WTC11 (cell line): Measurements from ENCODE around the gene SMOC1.

Experiments
- ATF1 ChIP-seq: sonication (generic); formaldehyde crosslinking; IDR thresholded peaks from 2 replicates; pipeline ENCODE4 v1.8.1; 2023; ENCODE audit warnings: mild to moderate bottlenecking, moderate library complexity, missing genetic modification reagents
- CTCF ChIP-seq: fragments of 200-600 bp; IDR thresholded peaks from 2 replicates; pipeline ENCODE4 v1.8.0; 2022; ENCODE audit warnings: antibody characterized with exemption
- ESRRA ChIP-seq: sonication (generic); formaldehyde crosslinking; IDR thresholded peaks from 2 replicates; pipeline ENCODE4 v1.8.1; 2022; ENCODE audit warnings: mild to moderate bottlenecking, missing genetic modification reagents, borderline replicate concordance
- JUN ChIP-seq: sonication (generic); formaldehyde crosslinking; IDR thresholded peaks from 2 replicates; pipeline ENCODE4 v1.8.0; 2023; ENCODE audit warnings: mild to moderate bottlenecking, missing genetic modification reagents
- NR2C2 ChIP-seq: sonication (generic); formaldehyde crosslinking; IDR thresholded peaks from 2 replicates; pipeline ENCODE4 v1.8.0; 2022; ENCODE audit warnings: mild to moderate bottlenecking, missing genetic modification reagents
- TF ChIP-seq, protein P1 (sequence below): sonication (generic); formaldehyde crosslinking; IDR thresholded peaks from 2 replicates; pipeline ENCODE4 v1.8.1; 2023; ENCODE audit warnings: mild to moderate bottlenecking, missing genetic modification reagents
- TF ChIP-seq, protein P2 (sequence below): fragments of 250-450 bp; sonication (Bioruptor Pico); IDR thresholded peaks from 2 replicates; pipeline ENCODE4 v1.9.0; 2021; ENCODE audit warnings: moderate library complexity, mild to moderate bottlenecking, inconsistent platforms, borderline replicate concordance
- TF ChIP-seq, protein P3 (sequence below): sonication (generic); formaldehyde crosslinking; IDR thresholded peaks from 2 replicates; pipeline ENCODE4 v1.8.1; 2022; ENCODE audit warnings: low read depth, missing genetic modification reagents, borderline replicate concordance
- TF ChIP-seq, protein P4 (sequence below): sonication (generic); formaldehyde crosslinking; IDR thresholded peaks from 2 replicates; pipeline ENCODE4 v1.8.1; 2022; ENCODE audit warnings: mild to moderate bottlenecking, moderate library complexity, missing genetic modification reagents

DNA sequence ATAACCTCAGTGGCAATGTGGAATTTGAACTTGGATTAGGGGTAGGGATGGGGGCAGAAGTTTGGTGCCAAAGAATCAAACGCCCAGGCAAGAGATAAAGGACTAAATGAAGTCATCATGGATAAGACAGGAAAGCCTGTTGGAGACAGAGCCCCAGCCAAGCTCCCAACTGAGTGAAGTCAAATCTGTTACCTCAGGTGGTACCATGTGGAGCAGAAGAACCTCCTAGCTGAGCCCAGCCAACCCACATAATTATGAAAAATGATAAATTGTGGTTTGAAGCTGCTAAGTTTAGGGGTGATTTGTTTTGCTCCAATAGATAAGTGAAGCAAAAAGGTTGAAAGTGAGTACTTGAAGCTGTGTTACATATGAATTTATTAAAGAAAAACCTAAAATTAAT, 66.1 kb downstream of the SMOC1 start:
- TF ChIP-seq CTCF (no peak), NR2C2 (no peak), ESRRA (CRISPR knock-in tag) (no peak), JUN (CRISPR knock-in tag) (no peak), ATF1 (no peak)
- TF ChIP-seq, protein P1, sequence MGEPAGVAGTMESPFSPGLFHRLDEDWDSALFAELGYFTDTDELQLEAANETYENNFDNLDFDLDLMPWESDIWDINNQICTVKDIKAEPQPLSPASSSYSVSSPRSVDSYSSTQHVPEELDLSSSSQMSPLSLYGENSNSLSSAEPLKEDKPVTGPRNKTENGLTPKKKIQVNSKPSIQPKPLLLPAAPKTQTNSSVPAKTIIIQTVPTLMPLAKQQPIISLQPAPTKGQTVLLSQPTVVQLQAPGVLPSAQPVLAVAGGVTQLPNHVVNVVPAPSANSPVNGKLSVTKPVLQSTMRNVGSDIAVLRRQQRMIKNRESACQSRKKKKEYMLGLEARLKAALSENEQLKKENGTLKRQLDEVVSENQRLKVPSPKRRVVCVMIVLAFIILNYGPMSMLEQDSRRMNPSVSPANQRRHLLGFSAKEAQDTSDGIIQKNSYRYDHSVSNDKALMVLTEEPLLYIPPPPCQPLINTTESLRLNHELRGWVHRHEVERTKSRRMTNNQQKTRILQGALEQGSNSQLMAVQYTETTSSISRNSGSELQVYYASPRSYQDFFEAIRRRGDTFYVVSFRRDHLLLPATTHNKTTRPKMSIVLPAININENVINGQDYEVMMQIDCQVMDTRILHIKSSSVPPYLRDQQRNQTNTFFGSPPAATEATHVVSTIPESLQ = no peak
- TF ChIP-seq, protein P2, sequence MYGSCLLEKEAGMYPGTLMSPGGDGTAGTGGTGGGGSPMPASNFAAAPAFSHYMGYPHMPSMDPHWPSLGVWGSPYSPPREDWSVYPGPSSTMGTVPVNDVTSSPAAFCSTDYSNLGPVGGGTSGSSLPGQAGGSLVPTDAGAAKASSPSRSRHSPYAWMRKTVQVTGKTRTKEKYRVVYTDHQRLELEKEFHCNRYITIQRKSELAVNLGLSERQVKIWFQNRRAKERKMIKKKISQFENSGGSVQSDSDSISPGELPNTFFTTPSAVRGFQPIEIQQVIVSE (CRISPR knock-in tag) = no peak
- TF ChIP-seq, protein P3, sequence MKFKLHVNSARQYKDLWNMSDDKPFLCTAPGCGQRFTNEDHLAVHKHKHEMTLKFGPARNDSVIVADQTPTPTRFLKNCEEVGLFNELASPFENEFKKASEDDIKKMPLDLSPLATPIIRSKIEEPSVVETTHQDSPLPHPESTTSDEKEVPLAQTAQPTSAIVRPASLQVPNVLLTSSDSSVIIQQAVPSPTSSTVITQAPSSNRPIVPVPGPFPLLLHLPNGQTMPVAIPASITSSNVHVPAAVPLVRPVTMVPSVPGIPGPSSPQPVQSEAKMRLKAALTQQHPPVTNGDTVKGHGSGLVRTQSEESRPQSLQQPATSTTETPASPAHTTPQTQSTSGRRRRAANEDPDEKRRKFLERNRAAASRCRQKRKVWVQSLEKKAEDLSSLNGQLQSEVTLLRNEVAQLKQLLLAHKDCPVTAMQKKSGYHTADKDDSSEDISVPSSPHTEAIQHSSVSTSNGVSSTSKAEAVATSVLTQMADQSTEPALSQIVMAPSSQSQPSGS (CRISPR knock-in tag) = no peak
- TF ChIP-seq, protein P4, sequence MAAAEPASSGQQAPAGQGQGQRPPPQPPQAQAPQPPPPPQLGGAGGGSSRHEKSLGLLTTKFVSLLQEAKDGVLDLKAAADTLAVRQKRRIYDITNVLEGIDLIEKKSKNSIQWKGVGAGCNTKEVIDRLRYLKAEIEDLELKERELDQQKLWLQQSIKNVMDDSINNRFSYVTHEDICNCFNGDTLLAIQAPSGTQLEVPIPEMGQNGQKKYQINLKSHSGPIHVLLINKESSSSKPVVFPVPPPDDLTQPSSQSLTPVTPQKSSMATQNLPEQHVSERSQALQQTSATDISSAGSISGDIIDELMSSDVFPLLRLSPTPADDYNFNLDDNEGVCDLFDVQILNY (CRISPR knock-in tag) = no peak
